Astrocyte of the cerebellum (primary cell): ENCODE results near the gene ZNF787.

Source experiments
- DNase-seq: peaks from one replicate; pipeline ENCODE4 v3.0.0-alpha.2; 2011; ENCODE audit warnings: low read depth
- H3K4me3 ChIP-seq: 2 replicates; pipeline ENCODE4 v1.5.1; 2011; ENCODE audit warnings: mild to moderate bottlenecking, low read depth, low read length, moderate library complexity
- CTCF ChIP-seq: IDR thresholded peaks from 2 replicates; pipeline ENCODE4 v1.5.1; 2012; ENCODE audit warnings: low read length, low read depth, moderate library complexity, mild to moderate bottlenecking; ENCODE audit errors: missing control alignments
- in situ Hi-C: cut with HindIII; loops from 2 replicates; pipeline ENCODE4 v1.10.0; 2017; ENCODE audit warnings: low sequenced_read_pairs

The ZNF787 gene

DNA sequence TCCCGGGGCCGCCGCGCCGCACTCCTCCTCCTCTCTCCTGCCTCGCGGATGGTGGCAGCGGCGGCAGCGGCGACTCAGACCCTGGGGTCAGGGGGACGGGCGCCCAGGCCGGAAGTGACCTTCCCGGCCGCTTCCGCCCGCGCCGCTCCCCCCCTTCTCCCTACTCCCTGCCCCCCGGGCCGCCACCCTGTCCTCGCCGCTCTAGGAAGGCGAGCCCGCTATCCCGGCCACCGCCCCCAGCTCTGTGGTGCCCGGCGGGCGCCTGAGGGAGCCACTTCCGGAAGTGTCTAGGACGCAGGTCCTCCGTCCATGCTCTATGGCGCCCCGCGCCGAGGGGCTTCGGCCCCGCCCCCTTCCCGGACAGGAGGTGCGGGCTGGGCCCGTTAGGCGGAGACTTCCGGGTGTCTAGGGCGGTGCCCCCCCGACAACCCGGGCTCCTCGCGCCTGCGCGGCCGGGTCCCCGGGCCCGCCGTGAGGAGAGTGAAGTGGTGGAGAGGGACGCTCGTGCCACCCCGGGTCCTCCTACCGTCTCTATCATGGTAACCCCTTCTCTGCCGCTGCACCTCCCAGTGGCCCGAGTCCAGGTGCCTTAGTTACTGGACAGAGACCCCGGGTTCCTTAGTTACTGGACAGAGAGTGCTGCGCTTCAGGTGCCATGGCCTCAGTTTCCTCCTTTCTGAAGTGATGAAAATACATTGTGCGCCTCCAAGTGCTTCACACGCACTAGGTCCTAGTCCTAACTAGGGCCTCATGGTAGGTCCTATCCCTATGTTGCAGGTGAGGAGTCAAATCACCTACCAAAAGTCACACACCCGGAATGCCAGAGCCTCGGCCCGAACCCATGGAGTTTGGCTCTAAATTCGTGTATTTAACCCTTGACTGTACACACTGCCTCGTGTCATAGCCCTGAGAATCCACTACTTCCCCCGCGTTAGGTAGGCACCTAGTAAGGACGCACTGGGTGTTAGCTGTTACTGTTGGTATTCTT, at the start of gene ZNF787:
Gene ZNF787, minus strand, starts transcription at position 116 of the 988 bp plus-strand sequence. CDS start 18,078 bp downstream, outside the sequence.
- DNase-seq, result peak; percentile 93
- in situ Hi-C loops, result no loop called here
- TF ChIP-seq CTCF, result no peak
- H3K4me3 ChIP-seq, result peak within 1 kb of the TSS; percentile 82

- peak; percentile 6 for DNase-seq
- in situ Hi-C loops, result loop anchor here (5.0 kb wide), 1 partner anchor 103 kb away; no protein-coding TSS in a partner anchor
- H3K4me3 ChIP-seq, result no peak overlapping the region
- no peak for TF ChIP-seq CTCF
Measured at GRCh38 chr19:56170261-56170660, 49.2 kb upstream of the ZNF787 start.

- in situ Hi-C loops, result no loop called here
- TF ChIP-seq CTCF, result no peak
- DNase-seq, result no peak
- H3K4me3 ChIP-seq, result no peak overlapping the region
Measured at GRCh38 chr19:56167064-56167578, 46.0 kb upstream of the ZNF787 start.

DNA sequence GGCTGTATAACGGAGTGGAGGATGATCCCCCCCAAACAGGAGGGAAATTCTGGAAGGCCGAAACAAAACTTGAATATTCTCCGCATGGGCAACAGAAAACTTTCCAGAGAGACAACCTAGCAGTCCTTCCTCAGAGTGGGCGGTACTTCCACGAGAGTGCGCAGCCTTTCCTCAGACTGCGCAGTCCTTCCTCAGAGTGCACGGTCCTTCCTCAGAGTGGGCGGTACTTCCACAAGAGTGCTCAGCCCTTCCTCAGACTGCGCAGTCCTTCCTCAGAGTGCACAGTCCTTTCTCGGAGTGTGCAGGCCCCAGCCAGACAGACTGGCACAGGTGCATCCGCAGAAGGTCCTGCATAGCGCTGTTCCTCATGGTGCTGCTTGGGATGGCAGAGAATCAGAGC, 42.0 kb upstream of the ZNF787 start:
- in situ Hi-C loops, result no loop called here
- no peak for TF ChIP-seq CTCF
- H3K4me3 ChIP-seq, result no peak overlapping the region
- no peak for DNase-seq

DNA sequence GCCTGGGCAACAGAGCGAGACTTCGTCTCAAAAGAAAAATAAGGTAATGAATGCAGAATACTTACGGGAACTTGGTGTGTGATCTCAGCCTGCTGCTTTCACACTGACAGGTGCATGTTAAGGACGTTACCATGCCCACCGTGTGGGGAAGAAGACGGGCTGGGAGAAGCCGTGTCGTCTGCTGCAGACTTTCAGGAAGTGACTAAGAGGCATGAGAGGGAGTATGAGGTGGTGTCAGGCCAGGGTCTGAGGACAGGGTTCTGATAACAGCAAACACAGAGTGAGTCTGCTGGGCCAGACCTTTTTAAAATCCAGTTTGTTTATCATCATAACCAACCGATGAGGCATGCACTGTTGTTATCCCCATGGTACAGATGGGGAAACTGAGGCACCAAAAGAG, 41.2 kb upstream of the ZNF787 start:
- no peak overlapping the region for H3K4me3 ChIP-seq
- TF ChIP-seq CTCF, result no peak
- DNase-seq, result no peak
- in situ Hi-C loops, result no loop called here

GRCh38 chr19:56161534-56161933, 40.4 kb upstream of the ZNF787 start:
- TF ChIP-seq CTCF, result no peak
- in situ Hi-C loops, result no loop called here
- DNase-seq, result no peak
- H3K4me3 ChIP-seq, result no peak overlapping the region
